ENCODE data around the gene LSM4. TPM values are rescaled to one million over a fixed set of nuclear protein-coding genes. Genes with fewer than 3 reads are reported as not detected.

LSM4 gene
- total RNA-seq, 1 donor from 2014 or later, result 106 TPM

DNA sequence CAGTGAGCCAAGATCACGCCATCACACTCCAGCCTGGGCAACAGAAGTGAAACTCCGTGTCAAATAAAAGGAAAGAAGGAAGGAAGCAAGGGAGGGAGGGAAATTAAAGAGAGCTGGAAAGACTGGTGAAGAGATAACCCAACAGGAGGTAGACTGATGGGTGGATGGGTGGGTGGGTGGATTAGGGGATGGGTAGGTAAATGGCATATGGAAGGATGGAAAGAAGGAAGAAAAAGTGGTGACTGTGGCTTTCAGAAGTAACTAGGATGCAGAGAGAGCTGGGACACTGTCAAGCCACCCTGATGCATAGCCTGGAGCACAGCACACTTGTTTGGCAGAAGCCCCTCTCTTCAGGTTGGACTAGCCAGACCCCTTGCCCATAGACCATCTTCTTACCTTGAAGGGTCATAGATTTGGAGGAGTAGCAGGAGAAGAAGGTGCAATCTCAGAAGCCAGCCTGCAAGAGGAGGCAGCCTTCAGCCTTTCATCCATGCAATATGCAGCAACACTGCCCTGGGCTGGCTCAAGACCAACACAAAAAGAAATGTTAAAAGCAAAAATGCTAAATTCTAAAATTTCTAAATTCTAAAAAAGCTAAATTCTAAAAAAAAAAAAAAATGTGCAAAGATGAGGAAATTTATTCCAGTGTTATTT is 53.7 kb downstream of the LSM4 start:
- intact Hi-C loops (cut with DNase I), result no loop called here
- ATAC-seq (no peak), DNase-seq (ENCODE audit: missing footprints) (peak; percentile 7)

GRCh38 chr19:18266771-18267686 is 55.8 kb downstream of the LSM4 start:
- intact Hi-C loops (cut with DNase I), result no loop called here

GRCh38 chr19:18265582-18265981 is 57.3 kb downstream of the LSM4 start:
- intact Hi-C loops (cut with DNase I), result no loop called here
- DNase-seq (ENCODE audit: missing footprints) (peak; percentile 21), ATAC-seq (no peak)

More at GRCh38 chr19:18266771-18267686, 55.8 kb downstream of the LSM4 start:
- ATAC-seq (no peak), DNase-seq (ENCODE audit: missing footprints) (peak; percentile 22)

- intact Hi-C loops (cut with DNase I), result no loop called here
- ATAC-seq (no peak), DNase-seq (ENCODE audit: missing footprints) (peak; percentile 55)
Observed at GRCh38 chr19:18264971-18265540, 57.8 kb downstream of the LSM4 start.

GRCh38 chr19:18264137-18264854 is 58.6 kb downstream of the LSM4 start:
- peak; percentile 66 for DNase-seq (ENCODE audit: missing footprints)
- ATAC-seq, result no peak
- intact Hi-C loops (cut with DNase I), result no loop called here

DNA sequence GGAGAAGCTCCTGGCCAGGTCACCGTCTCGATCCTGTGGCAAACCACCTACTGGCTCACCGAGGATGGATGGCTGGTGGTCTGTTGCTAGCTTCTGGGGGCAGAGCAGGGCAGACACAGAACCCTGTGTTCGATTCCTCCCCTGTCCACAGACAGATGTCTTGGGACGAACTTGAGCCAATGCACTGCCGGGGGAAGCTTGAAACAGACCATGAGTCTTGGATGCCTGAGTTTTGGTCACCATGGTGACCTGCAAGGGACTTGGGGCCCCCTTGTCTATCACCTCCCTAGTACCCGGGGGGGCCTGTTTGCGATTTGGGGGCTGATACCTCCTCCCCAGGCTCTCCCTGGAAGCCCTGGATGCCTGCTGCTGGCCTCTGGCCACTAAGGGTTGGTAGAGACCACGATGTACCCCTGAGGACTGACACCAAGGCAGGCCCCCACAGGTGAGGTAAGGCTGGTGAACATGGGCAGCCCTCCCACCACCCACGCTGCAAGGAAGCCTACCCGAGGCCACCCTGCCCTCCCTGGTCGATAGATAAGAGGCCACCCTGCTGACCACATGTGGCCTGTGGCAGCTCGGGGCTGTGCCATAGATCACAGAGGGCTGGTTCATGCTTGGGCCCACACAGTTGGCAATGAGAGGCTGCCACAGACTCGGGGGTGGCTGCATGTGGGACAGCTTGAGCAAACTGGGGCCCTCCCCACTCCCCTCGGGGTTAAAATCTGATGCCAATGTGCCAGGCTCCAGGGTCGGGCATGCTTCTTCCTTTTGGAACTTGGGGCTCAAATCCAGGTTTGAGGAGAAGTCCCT is 59.3 kb downstream of the LSM4 start:
- peak; percentile 61 for DNase-seq (ENCODE audit: missing footprints)
- no peak for ATAC-seq
- intact Hi-C loops (cut with DNase I), result no loop called here

- intact Hi-C loops (cut with DNase I), result no loop called here
- peak; percentile 34 for DNase-seq (ENCODE audit: missing footprints)
- ATAC-seq, result no peak
Observed at GRCh38 chr19:18262917-18263316, 60.0 kb downstream of the LSM4 start.

- no peak for DNase-seq (ENCODE audit: missing footprints)
- no peak for ATAC-seq
- intact Hi-C loops (cut with DNase I), result no loop called here
Observed at GRCh38 chr19:18262144-18262543, 60.7 kb downstream of the LSM4 start.

DNA sequence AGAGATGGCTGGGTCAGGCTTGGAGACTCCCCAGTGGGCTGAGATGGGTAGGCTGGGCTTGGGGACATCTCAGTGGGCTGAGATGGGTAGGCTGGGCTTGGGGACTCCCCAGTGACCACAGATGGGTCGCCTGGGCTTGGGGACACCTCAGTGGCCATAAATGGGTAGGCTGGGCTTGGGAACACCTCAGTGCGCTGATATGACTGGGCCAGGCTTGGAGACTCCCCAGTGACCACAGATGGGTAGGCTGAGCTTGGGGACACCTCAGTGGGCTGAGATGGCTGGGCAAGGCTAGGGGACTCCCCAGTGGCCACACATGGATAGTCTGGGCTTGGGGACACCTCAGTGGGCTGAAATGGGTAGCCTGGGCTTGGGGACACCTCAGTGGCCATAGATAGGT is 61.4 kb downstream of the LSM4 start:
- no peak for DNase-seq (ENCODE audit: missing footprints)
- ATAC-seq, result no peak
- intact Hi-C loops (cut with DNase I), result no loop called here

GRCh38 chr19:18259893-18260292 is 63.0 kb downstream of the LSM4 start:
- intact Hi-C loops (cut with DNase I), result loop anchor here (10.0 kb wide), 1 partner anchor 1285 kb away; no protein-coding TSS in a partner anchor
- DNase-seq (ENCODE audit: missing footprints) (no peak), ATAC-seq (no peak)

DNA sequence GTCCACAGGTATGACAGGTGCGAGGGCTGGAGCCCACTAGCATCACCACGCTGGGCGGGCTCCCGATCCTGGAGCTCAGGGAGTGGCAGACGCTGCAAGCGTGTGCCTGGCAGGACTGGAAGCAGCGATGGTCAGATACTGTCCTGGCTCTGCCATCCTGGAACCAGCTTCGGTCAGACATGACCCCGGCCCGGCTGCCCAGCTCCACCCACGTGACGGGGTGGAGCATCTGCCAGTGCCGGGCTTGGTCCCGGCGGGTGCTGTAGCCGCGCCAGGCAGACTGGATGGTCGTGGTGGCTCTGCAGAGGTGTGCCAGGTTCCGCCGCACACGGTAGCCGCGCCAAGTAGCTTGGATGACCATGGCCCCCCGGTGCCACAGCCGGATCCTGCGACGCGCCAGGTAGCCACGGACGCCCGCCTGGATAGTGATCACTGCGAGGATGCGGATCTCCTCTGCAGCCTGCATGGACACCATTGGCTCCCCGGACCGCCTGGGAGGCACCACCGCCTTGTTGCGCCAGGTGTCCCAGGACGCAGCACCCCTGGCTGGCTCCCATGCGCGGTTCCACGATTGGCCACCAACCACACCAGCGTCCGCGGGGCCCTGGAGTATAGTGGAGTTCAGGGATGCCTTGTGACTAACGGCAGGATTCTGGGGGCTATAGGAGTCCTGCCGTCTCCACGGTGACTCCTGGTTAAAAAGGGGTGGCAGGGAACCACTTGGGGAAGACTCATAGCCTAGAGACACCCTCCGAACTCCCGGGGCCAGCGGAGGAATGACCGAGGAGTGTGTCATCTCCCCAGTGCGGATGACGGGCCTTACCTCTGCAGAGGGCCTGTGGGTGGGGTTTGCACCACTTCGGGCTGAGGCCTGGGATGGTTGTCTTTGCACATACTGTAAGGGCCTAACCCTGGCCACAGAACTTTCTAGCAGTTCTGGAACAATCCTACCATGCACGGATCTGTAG is 65.1 kb downstream of the LSM4 start:
- DNase-seq (ENCODE audit: missing footprints) (no peak), ATAC-seq (no peak)
- intact Hi-C loops (cut with DNase I), result loop anchor here (10.0 kb wide), 1 partner anchor 1283 kb away; no protein-coding TSS in a partner anchor

Small RNA genes within 50 kb of the gene (microRNA-seq; reads per million reads assigned to microRNA genes)
- not detected for gene MIR3188

Other genes starting within 250 kb of the LSM4 start
- gene IL12RB1, start 236.1 kb downstream of the LSM4 start, total RNA-seq, result 1.1 TPM
- gene MAST3, start 225.3 kb downstream of the LSM4 start, total RNA-seq, result 5.5 TPM
- gene PIK3R2, start 169.9 kb downstream of the LSM4 start, total RNA-seq, result 21.7 TPM
- 32.5 TPM for gene IFI30, start 149.3 kb downstream of the LSM4 start, total RNA-seq
- 12.0 TPM for gene MPV17L2, start 129.9 kb downstream of the LSM4 start, total RNA-seq
- gene RAB3A, start 119.0 kb downstream of the LSM4 start, total RNA-seq, result 25.4 TPM
- gene PDE4C, start 96.6 kb downstream of the LSM4 start, total RNA-seq, result 1.1 TPM
- gene IQCN, start 48.6 kb downstream of the LSM4 start, total RNA-seq, result 0.43 TPM
- 113 TPM for gene JUND, start 41.5 kb downstream of the LSM4 start, total RNA-seq
- 29.3 TPM for gene PGPEP1, start 17.5 kb upstream of the LSM4 start, total RNA-seq
- 0.46 TPM for gene GDF15, start 63.1 kb upstream of the LSM4 start, total RNA-seq
- gene LRRC25, start 74.5 kb upstream of the LSM4 start, total RNA-seq, result 5.0 TPM
- 36.2 TPM for gene SSBP4, start 96.3 kb upstream of the LSM4 start, total RNA-seq
- gene ISYNA1, start 115.1 kb upstream of the LSM4 start, total RNA-seq, result 26.0 TPM
- gene ELL, start 199.0 kb upstream of the LSM4 start, total RNA-seq, result 8.4 TPM
- 181 TPM for gene FKBP8, start 220.5 kb upstream of the LSM4 start, total RNA-seq
- 50.3 TPM for gene KXD1, start 234.8 kb upstream of the LSM4 start, total RNA-seq
- 737 TPM for gene UBA52, start 248.8 kb upstream of the LSM4 start, total RNA-seq

All from Right ventricle myocardium inferior (tissue), 1 donor.